HG03457 (cell line): ENCODE results near the gene WNK1.

ENCODE experiments used
- ATAC-seq: cut with Tn5 transposase; IDR thresholded peaks from one replicate; pipeline ENCODE4 v1.9.1; 2021; ENCODE audit warnings: moderate number of reproducible peaks; ENCODE audit not compliant: unreplicated experiment

The WNK1 gene

GRCh38 chr12:938810-939209 is 186.4 kb downstream of the WNK1 start:
- ATAC-seq, result no peak

GRCh38 chr12:943051-943450 is 190.7 kb downstream of the WNK1 start:
- no peak for ATAC-seq

- ATAC-seq, result no peak
Observed at GRCh38 chr12:944211-944610, 191.8 kb downstream of the WNK1 start.

- no peak for ATAC-seq
Observed at GRCh38 chr12:946212-946611, 193.8 kb downstream of the WNK1 start.

GRCh38 chr12:946631-947030 is 194.3 kb downstream of the WNK1 start:
- no peak for ATAC-seq

- ATAC-seq, result no peak
Observed at GRCh38 chr12:948238-948637, 195.9 kb downstream of the WNK1 start.

- ATAC-seq, result peak; percentile 80
Observed at GRCh38 chr12:949453-950191, 197.2 kb downstream of the WNK1 start, which contains the start of gene RAD52. TSS of gene RAD52 (minus strand) at chr12:949694. CDS start at chr12:933058, 16,636 bp downstream.

GRCh38 chr12:951176-951575 is 198.8 kb downstream of the WNK1 start:
- no peak for ATAC-seq

GRCh38 chr12:953776-954175 is 201.4 kb downstream of the WNK1 start:
- no peak for ATAC-seq

GRCh38 chr12:954741-955140 is 202.4 kb downstream of the WNK1 start:
- no peak for ATAC-seq

- ATAC-seq, result no peak
Observed at GRCh38 chr12:955939-956338, 203.6 kb downstream of the WNK1 start.

GRCh38 chr12:958588-959123 is 206.3 kb downstream of the WNK1 start:
- no peak for ATAC-seq
